GM12891 (cell line): ENCODE results near the gene SHROOM4.

ENCODE experiments used
- POLR2AphosphoS5 ChIP-seq: IDR thresholded peaks from 2 replicates; pipeline ENCODE4 v1.6.1; 2011; ENCODE audit warnings: low read depth, low read length, control low read depth
- TAF1 ChIP-seq: IDR thresholded peaks from 2 replicates; pipeline ENCODE4 v1.6.1; 2011; ENCODE audit warnings: low read depth, low read length, control low read depth

DNA sequence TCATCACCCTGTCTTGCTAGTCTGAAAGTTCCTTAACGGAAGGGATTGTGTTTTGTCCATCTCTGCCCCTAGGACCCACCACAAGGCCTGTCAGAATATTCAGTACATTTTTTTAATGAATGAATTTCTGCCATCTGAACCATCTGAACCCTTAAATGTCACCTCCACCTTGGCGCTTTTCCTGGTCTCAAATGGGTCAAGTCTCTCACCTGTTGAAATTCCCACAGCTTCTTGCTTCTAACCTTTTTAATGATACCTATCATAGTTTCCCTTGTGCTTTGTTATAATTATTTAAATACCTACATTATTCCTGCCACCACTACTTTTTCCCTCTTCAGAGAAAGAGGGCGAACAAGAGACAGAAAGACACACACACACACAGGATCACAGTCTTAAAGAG, 48.0 kb downstream of the SHROOM4 start:
- TF ChIP-seq POLR2AphosphoS5 (no peak), TAF1 (no peak)
